ENCODE data around the gene PXDN. TPM values are rescaled to one million over a fixed set of nuclear protein-coding genes. Genes with fewer than 3 reads are reported as not detected.
A peak's percentile ranks its signal among the peaks of the same experiment; 100 is the strongest.

The PXDN gene
- total RNA-seq, 6 experiments from 2014 or later = 283 to 403 (median 323) TPM

- TF ChIP-seq CTCF (IDR thresholded peaks at IDR 0.05) = no peak
- Mint-ChIP-seq H3K27me3 (ENCODE audit: insufficient read depth) (peaks cover 7% of the 10 kb centered on the region), H3K27ac (no peak overlapping the region), H3K4me3 (no peak overlapping the region), H3K4me1 (ENCODE audit: low read depth) (no peaks in the 10 kb centered on the region), H3K36me3 (ENCODE audit: low read depth) (peaks cover 16% of the 10 kb centered on the region), H3K9me3 (no peaks in the 10 kb centered on the region)
- DNase-seq = no peak
These were observed 85.7 kb downstream of the PXDN start for GRCh38 chr2:1658394-1659151.

GRCh38 chr2:1656961-1657841 lies 87.1 kb downstream of the PXDN start:
- Mint-ChIP-seq H3K27ac (no peak overlapping the region; the same call in 1 of the 2 replicates), H3K36me3 (ENCODE audit: low read depth) (peaks cover 20% of the 10 kb centered on the region), H3K27me3 (ENCODE audit: insufficient read depth) (peaks cover 7% of the 10 kb centered on the region), H3K4me3 (no peak overlapping the region), H3K4me1 (ENCODE audit: low read depth) (no peaks in the 10 kb centered on the region; the same call in 1 of the 2 replicates), H3K9me3 (no peaks in the 10 kb centered on the region)
- TF ChIP-seq CTCF (IDR thresholded peaks at IDR 0.05) = no peak
- DNase-seq = no peak

GRCh38 chr2:1656326-1656960 lies 87.9 kb downstream of the PXDN start:
- no peak overlapping the region for H3K4me3 Mint-ChIP-seq

GRCh38 chr2:1655461-1655860 lies 88.9 kb downstream of the PXDN start:
- Mint-ChIP-seq H3K4me1 (ENCODE audit: low read depth) (peaks cover 3% of the 10 kb centered on the region; the same call in 1 of the 2 replicates), H3K36me3 (ENCODE audit: low read depth) (peaks cover 21% of the 10 kb centered on the region), H3K27me3 (ENCODE audit: insufficient read depth) (peaks cover 8% of the 10 kb centered on the region), H3K9me3 (no peaks in the 10 kb centered on the region), H3K4me3 (no peak overlapping the region), H3K27ac (no peak overlapping the region)
- no peak for TF ChIP-seq CTCF (IDR thresholded peaks at IDR 0.05)
- no peak for DNase-seq

More at GRCh38 chr2:1656326-1656960, 87.9 kb downstream of the PXDN start:
- Mint-ChIP-seq H3K4me1 (ENCODE audit: low read depth) (no peaks in the 10 kb centered on the region; the same call in 1 of the 2 replicates), H3K27me3 (ENCODE audit: insufficient read depth) (peaks cover 7% of the 10 kb centered on the region), H3K36me3 (ENCODE audit: low read depth) (peaks cover 25% of the 10 kb centered on the region), H3K9me3 (no peaks in the 10 kb centered on the region), H3K27ac (no peak overlapping the region)
- TF ChIP-seq CTCF (IDR thresholded peaks at IDR 0.05) = peak; percentile 23
- no peak for DNase-seq

GRCh38 chr2:1654696-1655374 lies 89.5 kb downstream of the PXDN start:
- Mint-ChIP-seq H3K4me1 (ENCODE audit: low read depth) (peaks cover 5% of the 10 kb centered on the region; the same call in 1 of the 2 replicates), H3K27ac (no peak overlapping the region), H3K4me3 (no peak overlapping the region), H3K27me3 (ENCODE audit: insufficient read depth) (peaks cover 13% of the 10 kb centered on the region), H3K36me3 (ENCODE audit: low read depth) (peaks cover 27% of the 10 kb centered on the region), H3K9me3 (no peaks in the 10 kb centered on the region)
- DNase-seq = no peak
- no peak for TF ChIP-seq CTCF (IDR thresholded peaks at IDR 0.05)

Measured in HFFc6 (cell line).